Activated T-cell treated with anti-CD3 and anti-CD28 coated beads for 4 hours (primary cell): ENCODE measurements around the gene FAM9A.
"Not testable (repeated sequence)": the region's sequence is repeated elsewhere in the genome, so short reads cannot be mapped to it uniquely, and the experiment has no call there.

Source experiments
- DNase-seq: peaks from one replicate; pipeline ENCODE4 v3.0.0-alpha.2; 2020

FAM9A gene

GRCh38 chrX:8800351-8800750 is 832 bp downstream of the FAM9A start:
- not testable (repeated sequence) for DNase-seq

GRCh38 chrX:8799281-8799680 is 1.9 kb downstream of the FAM9A start:
- not testable (repeated sequence) for DNase-seq

GRCh38 chrX:8798702-8799101 is 2.5 kb downstream of the FAM9A start:
- DNase-seq: not testable (repeated sequence)

GRCh38 chrX:8787119-8787518 is 14.1 kb downstream of the FAM9A start:
- not testable (repeated sequence) for DNase-seq

- no peak for DNase-seq
Measured at GRCh38 chrX:8784162-8784561, 17.0 kb downstream of the FAM9A start.

GRCh38 chrX:8783714-8784098 is 17.5 kb downstream of the FAM9A start:
- DNase-seq: no peak

- DNase-seq: peak; percentile 5
Measured at GRCh38 chrX:8783097-8783713, 18.0 kb downstream of the FAM9A start.

- no peak for DNase-seq
Measured at GRCh38 chrX:8782595-8782994, 18.6 kb downstream of the FAM9A start.

GRCh38 chrX:8781921-8782320 is 19.3 kb downstream of the FAM9A start:
- DNase-seq: not testable (repeated sequence)

- DNase-seq: no peak
Measured at GRCh38 chrX:8773117-8773516, 28.1 kb downstream of the FAM9A start.

- no peak for DNase-seq
Measured at GRCh38 chrX:8760021-8760420, 41.2 kb downstream of the FAM9A start.

- DNase-seq: not testable (repeated sequence)
Measured at GRCh38 chrX:8758706-8759105, 42.5 kb downstream of the FAM9A start.

GRCh38 chrX:8757609-8758389 is 43.4 kb downstream of the FAM9A start:
- DNase-seq: not testable (repeated sequence)

GRCh38 chrX:8755813-8756212 is 45.4 kb downstream of the FAM9A start:
- DNase-seq: no peak

- no peak for DNase-seq
Measured at GRCh38 chrX:8755116-8755515, 46.1 kb downstream of the FAM9A start.

GRCh38 chrX:8749697-8750096 is 51.5 kb downstream of the FAM9A start:
- DNase-seq: no peak

- DNase-seq: no peak
Measured at GRCh38 chrX:8748855-8749254, 52.3 kb downstream of the FAM9A start.

GRCh38 chrX:8743126-8743732 is 58.0 kb downstream of the FAM9A start:
- DNase-seq: peak; percentile 44

- no peak for DNase-seq
Measured at GRCh38 chrX:8741981-8742380, 59.2 kb downstream of the FAM9A start.
